Adrenal gland (tissue), 5 donors: ENCODE data around the gene HIVEP3.

Source experiments
- POLR2A ChIP-seq, 2 donors: fragments of 450-650 bp; IDR thresholded peaks; one replicate each; pipeline ENCODE4 v1.6.1; 2017; ENCODE audit warnings: antibody characterized with exemption in 2 of 2, mild to moderate bottlenecking in 2 of 2, moderate library complexity in 1 of 2
- TF ChIP-seq, protein P1 (sequence below), 6 experiments: fragments of 450-650 bp in 4 of 6; fragments of 200-600 bp in 2 of 6; sonication (generic) in 1 of 6; IDR thresholded peaks; 1 replicate in 5 of 6; 2 replicates in 1 of 6; pipeline versions ENCODE4 v1.5.1 to v1.8.0; 2016 to 2021; ENCODE audit warnings: antibody characterized with exemption in 6 of 6, mild to moderate bottlenecking in 2 of 6, moderate library complexity in 1 of 6
- donor health status: DM: no; HTN: no; CAD: no.

DNA sequence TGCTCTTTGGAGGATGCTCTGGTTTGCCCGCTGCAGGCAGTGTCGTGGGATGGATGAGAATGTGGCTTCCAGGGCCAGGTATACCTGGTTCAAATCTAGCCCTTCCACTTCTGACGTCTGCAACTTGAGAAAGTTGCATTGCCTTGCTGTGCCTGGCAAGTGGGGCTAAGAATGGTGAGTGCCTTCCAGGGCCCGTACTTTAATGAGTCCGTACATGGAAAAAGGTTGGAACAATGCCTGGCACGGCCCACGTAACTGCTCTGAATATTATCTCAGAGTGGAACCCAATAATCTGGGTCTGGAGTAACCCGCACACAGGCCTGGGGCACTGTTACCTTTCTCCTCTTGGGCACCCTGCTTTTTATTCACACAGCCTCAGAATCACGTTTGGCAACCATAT is 287.6 kb downstream of the HIVEP3 start:
- TF ChIP-seq, protein P1, sequence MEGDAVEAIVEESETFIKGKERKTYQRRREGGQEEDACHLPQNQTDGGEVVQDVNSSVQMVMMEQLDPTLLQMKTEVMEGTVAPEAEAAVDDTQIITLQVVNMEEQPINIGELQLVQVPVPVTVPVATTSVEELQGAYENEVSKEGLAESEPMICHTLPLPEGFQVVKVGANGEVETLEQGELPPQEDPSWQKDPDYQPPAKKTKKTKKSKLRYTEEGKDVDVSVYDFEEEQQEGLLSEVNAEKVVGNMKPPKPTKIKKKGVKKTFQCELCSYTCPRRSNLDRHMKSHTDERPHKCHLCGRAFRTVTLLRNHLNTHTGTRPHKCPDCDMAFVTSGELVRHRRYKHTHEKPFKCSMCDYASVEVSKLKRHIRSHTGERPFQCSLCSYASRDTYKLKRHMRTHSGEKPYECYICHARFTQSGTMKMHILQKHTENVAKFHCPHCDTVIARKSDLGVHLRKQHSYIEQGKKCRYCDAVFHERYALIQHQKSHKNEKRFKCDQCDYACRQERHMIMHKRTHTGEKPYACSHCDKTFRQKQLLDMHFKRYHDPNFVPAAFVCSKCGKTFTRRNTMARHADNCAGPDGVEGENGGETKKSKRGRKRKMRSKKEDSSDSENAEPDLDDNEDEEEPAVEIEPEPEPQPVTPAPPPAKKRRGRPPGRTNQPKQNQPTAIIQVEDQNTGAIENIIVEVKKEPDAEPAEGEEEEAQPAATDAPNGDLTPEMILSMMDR (IDR thresholded peaks at IDR 0.05), result no peak
- TF ChIP-seq POLR2A (IDR thresholded peaks at IDR 0.05), result no peak
